HCEC 1CT (cell line): ENCODE data around the gene TMEM164.

Source experiments
- DNase-seq: peaks from one replicate; pipeline ENCODE4 v3.0.0-alpha.2; 2017

TMEM164 gene

DNA sequence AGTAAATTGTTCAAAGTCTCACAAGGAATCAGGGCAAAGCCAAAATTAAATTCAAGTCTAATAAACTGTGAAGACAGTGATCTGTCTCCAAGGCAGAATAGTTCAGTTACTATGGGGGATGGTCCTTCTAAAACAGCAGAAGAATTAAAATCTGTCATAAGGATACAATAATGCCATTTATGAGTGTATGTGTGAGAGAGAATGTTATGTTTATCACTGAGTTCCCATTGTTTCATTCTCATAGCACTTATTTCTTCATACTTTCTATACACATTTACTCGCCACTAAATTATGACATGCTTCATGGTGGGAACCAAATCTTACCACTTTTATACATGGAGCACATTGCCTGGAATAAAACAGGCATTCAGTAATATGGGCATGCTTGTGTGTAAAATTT lies 212.5 kb downstream of the TMEM164 start:
- DNase-seq = no peak

DNA sequence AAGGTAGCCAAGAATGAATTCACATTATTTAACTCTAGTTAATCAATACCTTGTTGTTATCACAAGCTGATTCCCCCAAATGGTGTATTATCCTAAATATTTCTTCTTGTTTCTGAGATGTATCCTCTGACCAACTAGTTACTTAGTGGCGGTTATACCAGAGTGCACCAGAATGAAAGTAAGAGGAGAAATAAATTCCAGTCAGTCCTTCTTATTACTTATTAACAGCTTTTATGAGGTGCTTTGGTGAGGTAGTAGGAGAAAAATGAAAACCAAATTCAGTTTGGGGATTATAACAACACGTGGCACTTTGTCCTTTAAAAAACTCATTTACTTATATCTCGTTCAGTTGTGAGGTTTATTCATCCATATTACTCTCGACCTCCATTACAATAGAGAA lies 213.1 kb downstream of the TMEM164 start:
- no peak for DNase-seq

DNA sequence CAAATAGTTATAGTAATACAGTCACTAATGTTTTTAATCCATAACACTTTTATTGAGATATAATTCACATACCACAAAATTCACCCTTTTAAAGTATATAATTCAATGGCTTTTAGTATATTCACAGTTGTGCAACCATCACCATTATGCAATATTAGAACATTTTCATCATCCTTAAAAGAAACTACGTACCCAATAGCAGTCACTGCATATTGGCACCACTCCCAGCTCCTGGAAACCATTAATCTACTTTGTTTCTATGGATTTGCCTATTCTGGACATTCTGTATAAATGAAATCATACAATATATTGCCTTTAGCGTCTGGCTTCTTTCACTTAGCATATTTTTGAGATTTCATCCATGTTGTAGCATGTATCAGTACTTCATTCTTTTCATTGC lies 215.7 kb downstream of the TMEM164 start:
- peak; percentile 67 for DNase-seq

DNA sequence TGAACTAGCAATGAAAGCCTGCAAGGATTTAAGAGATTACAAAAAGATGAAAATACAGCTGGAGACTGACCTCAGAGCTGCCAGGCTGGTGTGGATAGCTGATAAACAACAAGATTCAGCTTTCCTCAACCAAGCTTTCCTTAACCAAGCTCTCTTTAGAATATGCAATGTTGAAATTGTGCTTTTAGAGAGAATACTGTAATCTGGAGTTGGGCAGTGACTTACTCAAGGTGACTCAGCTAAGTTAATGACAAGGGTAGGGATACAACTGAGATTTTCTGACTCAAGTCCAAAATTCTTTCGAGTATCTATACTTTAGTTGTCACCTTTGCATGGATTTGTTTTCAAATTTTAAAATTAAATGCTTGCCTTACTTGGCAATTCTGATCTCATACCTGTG lies 217.0 kb downstream of the TMEM164 start:
- peak; percentile 64 for DNase-seq

DNA sequence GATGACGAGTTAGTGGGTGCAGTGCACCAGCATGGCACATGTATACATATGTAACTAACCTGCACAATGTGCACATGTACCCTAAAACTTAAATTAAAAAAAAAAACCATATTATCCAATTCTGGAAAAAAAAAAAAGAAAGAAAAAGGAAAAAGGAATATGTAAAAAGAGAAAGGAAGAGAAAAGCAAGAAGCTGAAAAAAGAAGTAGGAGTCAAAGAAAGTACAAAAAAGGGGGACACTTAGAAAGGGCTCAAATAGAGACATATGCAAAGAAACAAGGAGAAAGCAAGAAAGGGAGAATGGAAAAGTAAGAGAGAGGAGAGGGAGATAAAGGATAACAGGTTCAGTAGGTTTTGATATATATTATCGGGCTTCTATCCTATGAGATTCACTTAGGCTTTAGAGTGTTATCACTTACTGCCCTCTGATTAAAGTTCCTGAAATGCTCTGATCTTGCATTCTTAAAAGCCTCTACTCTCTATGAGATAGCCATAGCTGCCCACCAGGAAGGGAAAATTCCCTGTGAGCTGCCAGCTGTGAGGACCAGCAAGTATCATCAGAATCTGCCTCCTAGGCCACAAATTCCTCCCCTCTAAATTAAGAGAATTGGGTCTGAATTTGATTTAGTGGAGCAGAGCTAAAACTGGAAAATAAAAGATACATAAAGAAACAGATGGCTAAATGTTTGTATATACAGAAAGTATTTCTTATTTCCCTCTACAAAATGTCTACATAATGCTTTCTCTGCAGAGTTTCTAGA lies 219.8 kb downstream of the TMEM164 start:
- DNase-seq = no peak

DNA sequence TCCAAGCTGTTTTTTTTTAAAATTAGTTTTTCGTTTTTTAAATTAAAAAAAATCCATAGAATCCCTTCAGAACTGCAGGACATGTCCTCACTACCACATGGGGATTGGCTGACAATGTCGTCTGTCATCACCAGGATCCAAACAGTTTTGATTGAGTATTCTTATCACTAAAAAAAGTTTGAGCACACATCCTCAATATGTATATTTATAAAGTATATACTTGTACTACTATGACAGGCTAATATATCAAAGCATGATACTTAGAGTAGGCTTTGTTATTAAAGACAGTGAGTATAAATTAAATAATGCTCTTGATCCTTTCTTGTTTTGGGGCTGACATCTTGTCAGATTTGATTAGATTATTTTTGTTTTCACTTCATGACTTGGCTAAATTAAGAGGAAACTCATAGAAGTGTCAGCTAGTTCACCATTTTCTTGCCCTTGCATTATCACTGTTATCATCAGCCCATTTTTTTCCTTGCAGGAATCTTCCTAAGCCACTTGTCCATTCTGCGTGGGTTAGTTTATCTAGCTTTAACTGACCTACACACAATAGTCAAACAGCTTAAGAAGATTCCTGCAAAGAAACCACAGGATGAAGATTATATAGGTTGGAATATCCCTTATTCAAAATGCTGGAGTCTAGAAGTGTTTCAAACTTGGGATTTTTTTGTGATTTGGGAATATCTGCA lies 222.2 kb downstream of the TMEM164 start:
- no peak for DNase-seq

DNA sequence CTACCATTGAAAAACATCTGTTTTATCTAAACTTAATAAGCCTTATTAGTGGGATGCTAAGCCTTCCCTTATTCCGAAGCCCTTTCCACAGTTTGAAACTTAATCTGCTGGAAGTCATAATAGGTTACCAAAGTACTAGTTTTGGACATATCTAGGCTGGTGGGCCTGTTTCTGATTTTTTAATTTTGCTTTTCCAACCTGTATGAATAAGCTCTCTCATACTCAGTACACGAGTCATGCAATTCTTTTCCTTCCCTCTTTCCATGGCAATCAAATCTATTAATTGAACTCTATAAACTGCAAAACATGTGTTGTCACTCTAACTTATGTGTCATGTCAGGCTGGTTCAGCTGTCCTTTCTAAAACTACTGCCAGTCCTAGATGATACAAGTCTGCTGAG lies 224.0 kb downstream of the TMEM164 start:
- DNase-seq = peak; percentile 42
